ENCODE results near the gene SPATA20. TPM values are rescaled to one million over a fixed set of nuclear protein-coding genes. Genes with fewer than 3 reads are reported as not detected.

Gene SPATA20
- total RNA-seq, 4 donors from 2014 or later: 22.3 to 67.9 (median 29.1) TPM

DNA sequence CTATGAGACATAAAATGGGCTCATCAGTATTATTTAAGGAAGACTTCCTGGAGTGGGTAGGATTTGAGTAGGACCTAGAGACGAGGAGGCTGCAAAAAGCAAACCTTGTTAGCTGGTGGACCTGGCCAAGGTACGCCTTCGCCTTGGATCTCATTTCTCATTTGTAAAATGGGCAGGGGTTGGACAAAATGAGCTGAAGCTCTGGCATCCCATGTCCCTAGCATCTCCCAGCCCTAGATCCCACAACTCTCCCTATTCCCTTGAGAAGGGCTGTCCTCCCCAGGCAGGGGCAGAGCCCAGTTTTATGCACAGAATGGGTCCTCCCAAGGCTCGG lies 306 bp upstream of the SPATA20 start:
- H3K27me3 ChIP-seq: no peaks in the 10 kb centered on the region
- peaks cover 16 to 22% of the 10 kb centered on the region in 2 donors for H3K4me1 ChIP-seq
- intact Hi-C loops (cut with DNase I; ENCODE audit: low total_unique reads) (loop anchor here (1.0 to 5.0 kb wide), 5 partner anchors 64 to 406 kb away; no protein-coding TSS in a partner anchor), in situ Hi-C loops (cut with MboI; ENCODE audit: low sequenced_read_pairs in 4 of 4) (loop anchor here (5.0 to 25.0 kb wide), 7 partner anchors 81 to 408 kb away; partner anchors contain the start of genes ABCC3 (in 1 of the 4) and WFIKKN2 (in 1 of the 4))
- DNase-seq (no peak), ATAC-seq (no peak)
- no peaks in the 10 kb centered on the region for H3K9me3 ChIP-seq
- peaks cover 0 to 8% of the 10 kb centered on the region in 2 donors for H3K36me3 ChIP-seq
- TF ChIP-seq, protein P1, sequence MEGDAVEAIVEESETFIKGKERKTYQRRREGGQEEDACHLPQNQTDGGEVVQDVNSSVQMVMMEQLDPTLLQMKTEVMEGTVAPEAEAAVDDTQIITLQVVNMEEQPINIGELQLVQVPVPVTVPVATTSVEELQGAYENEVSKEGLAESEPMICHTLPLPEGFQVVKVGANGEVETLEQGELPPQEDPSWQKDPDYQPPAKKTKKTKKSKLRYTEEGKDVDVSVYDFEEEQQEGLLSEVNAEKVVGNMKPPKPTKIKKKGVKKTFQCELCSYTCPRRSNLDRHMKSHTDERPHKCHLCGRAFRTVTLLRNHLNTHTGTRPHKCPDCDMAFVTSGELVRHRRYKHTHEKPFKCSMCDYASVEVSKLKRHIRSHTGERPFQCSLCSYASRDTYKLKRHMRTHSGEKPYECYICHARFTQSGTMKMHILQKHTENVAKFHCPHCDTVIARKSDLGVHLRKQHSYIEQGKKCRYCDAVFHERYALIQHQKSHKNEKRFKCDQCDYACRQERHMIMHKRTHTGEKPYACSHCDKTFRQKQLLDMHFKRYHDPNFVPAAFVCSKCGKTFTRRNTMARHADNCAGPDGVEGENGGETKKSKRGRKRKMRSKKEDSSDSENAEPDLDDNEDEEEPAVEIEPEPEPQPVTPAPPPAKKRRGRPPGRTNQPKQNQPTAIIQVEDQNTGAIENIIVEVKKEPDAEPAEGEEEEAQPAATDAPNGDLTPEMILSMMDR (IDR thresholded peaks at IDR 0.05 in 4 of 5, conservative IDR thresholded peaks at IDR 0.05 in 1 of 5): no peak
- TF ChIP-seq POLR2A (IDR thresholded peaks at IDR 0.05): no peak
- peak overlapping the region in 3 of 4 donors; percentile 76 to 84 (median 81) for H3K27ac ChIP-seq
- peak overlapping the region in 2 of 4 donors; percentile 64 to 70 for H3K4me3 ChIP-seq

DNA sequence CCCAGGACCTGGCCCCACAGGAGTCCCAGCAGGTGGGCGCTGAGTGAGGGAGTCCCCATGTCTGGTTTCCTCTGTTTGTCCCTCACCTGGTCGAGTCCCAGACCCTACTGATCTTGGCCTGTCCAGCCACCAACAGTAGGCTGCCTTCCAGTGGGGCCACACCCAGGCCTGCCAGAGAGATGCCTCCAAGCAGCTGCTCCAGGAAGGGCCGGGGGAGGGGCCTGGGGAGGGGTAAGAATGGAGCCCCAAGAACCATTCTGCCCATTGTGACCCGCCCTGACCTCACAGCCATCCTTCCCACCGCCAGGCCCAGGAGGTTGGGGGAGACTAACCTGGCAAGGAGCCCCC lies 736 bp downstream of the SPATA20 start:
- Histone ChIP-seq H3K27ac (peak overlapping the region; percentile 76 to 84 (median 82)), H3K9me3 (no peaks in the 10 kb centered on the region), H3K36me3 (peaks cover 0 to 8% of the 10 kb centered on the region in 2 donors), H3K27me3 (no peaks in the 10 kb centered on the region), H3K4me1 (peaks cover 11 to 16% of the 10 kb centered on the region in 2 donors), H3K4me3 (peak overlapping the region; percentile 61 to 71 (median 67))
- DNase-seq (peak in 1 of 2 donors; percentile 37), ATAC-seq (no peak)
- intact Hi-C loops (cut with DNase I; ENCODE audit: low total_unique reads): loop anchor here (1.0 to 5.0 kb wide), 5 partner anchors 65 to 405 kb away; no protein-coding TSS in a partner anchor
- TF ChIP-seq, protein P1 (IDR thresholded peaks at IDR 0.05 in 4 of 5, conservative IDR thresholded peaks at IDR 0.05 in 1 of 5): no peak
- TF ChIP-seq POLR2A (IDR thresholded peaks at IDR 0.05): no peak
- in situ Hi-C loops (cut with MboI; ENCODE audit: low sequenced_read_pairs in 4 of 4): loop anchor here (5.0 to 25.0 kb wide), 7 partner anchors 80 to 407 kb away; partner anchors contain the start of genes ABCC3 (in 1 of the 4) and WFIKKN2 (in 1 of the 4)

DNA sequence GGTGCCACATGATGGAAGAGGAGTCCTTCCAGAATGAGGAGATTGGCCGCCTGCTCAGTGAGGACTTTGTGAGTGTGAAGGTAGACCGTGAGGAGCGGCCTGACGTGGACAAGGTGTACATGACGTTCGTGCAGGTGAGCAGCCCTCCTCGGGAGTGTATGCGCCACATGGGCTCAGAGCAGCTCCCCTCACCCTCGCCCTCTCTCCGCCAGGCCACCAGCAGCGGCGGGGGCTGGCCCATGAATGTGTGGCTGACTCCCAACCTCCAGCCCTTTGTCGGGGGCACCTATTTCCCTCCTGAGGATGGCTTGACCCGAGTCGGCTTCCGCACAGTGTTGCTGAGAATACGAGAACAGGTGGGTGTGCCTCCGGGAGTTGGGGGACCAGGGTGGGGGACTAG lies 1.9 kb downstream of the SPATA20 start:
- intact Hi-C loops (cut with DNase I; ENCODE audit: low total_unique reads) (loop anchor here (5.0 kb wide), 1 partner anchor 403 kb away; no protein-coding TSS in a partner anchor), in situ Hi-C loops (cut with MboI; ENCODE audit: low sequenced_read_pairs in 4 of 4) (loop anchor here (5.0 to 25.0 kb wide), 7 partner anchors 78 to 406 kb away; partner anchors contain the start of genes ABCC3 (in 1 of the 4) and WFIKKN2 (in 1 of the 4))
- DNase-seq (no peak), ATAC-seq (no peak)
- H3K27me3 ChIP-seq: no peaks in the 10 kb centered on the region
- no peak for TF ChIP-seq POLR2A (IDR thresholded peaks at IDR 0.05)
- TF ChIP-seq, protein P1 (IDR thresholded peaks at IDR 0.05 in 4 of 5, conservative IDR thresholded peaks at IDR 0.05 in 1 of 5): no peak
- no peak overlapping the region for H3K27ac ChIP-seq
- peaks cover 0 to 8% of the 10 kb centered on the region in 2 donors for H3K36me3 ChIP-seq
- H3K9me3 ChIP-seq: no peaks in the 10 kb centered on the region
- H3K4me1 ChIP-seq: peaks cover 10 to 14% of the 10 kb centered on the region in 2 donors
- no peak overlapping the region for H3K4me3 ChIP-seq

DNA sequence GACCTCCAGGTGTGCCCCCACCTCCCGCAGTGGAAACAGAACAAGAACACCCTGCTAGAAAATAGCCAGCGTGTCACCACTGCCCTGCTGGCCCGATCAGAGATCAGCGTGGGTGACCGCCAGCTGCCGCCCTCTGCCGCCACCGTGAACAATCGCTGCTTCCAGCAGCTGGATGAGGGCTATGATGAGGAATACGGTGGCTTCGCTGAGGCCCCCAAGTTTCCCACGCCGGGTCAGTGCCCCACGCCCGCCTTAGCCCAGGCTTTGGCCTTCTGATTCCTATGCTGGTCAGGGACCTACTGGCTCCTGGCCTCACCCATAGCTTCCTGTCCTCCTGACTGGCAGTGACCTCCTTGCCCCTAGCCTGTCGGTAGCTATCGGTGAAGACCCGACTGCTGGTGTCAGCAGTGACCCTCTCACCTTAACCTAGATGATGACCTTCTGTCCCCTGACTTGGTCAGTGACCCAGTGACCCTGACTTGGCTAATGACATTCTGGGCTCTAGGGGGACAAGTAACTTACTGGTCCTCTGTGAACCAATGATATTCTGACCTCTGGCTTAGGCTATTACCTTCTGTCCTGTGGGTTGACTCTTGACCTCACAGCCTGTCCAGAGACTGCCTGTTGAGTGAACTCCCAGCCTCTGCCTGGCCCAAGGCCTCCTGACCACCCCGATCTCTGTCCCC lies 2.4 kb downstream of the SPATA20 start:
- peaks cover 10 to 14% of the 10 kb centered on the region in 2 donors for H3K4me1 ChIP-seq
- DNase-seq (no peak), ATAC-seq (no peak)
- H3K27ac ChIP-seq: no peak overlapping the region
- TF ChIP-seq, protein P1 (IDR thresholded peaks at IDR 0.05 in 4 of 5, conservative IDR thresholded peaks at IDR 0.05 in 1 of 5): no peak
- no peak for TF ChIP-seq POLR2A (IDR thresholded peaks at IDR 0.05)
- no peak overlapping the region for H3K4me3 ChIP-seq
- intact Hi-C loops (cut with DNase I; ENCODE audit: low total_unique reads) (loop anchor here (5.0 kb wide), 1 partner anchor 403 kb away; no protein-coding TSS in a partner anchor), in situ Hi-C loops (cut with MboI; ENCODE audit: low sequenced_read_pairs in 4 of 4) (loop anchor here (5.0 to 25.0 kb wide), 7 partner anchors 78 to 405 kb away; partner anchors contain the start of genes ABCC3 (in 1 of the 4) and WFIKKN2 (in 1 of the 4))
- H3K9me3 ChIP-seq: no peaks in the 10 kb centered on the region
- H3K27me3 ChIP-seq: no peaks in the 10 kb centered on the region
- peaks cover 0 to 8% of the 10 kb centered on the region in 2 donors for H3K36me3 ChIP-seq
